C4-2B (cell line): Measurements from ENCODE around the gene PGRMC2.

Source experiments
- ZFX ChIP-seq: fragments of 450-650 bp; IDR thresholded peaks from 2 replicates; pipeline ENCODE4 v1.6.1; 2017
- TF ChIP-seq, protein P1 (sequence below): fragments of 450-650 bp; conservative IDR thresholded peaks from 2 replicates; pipeline ENCODE4 v1.5.1; 2017; ENCODE audit warnings: mild to moderate bottlenecking

DNA sequence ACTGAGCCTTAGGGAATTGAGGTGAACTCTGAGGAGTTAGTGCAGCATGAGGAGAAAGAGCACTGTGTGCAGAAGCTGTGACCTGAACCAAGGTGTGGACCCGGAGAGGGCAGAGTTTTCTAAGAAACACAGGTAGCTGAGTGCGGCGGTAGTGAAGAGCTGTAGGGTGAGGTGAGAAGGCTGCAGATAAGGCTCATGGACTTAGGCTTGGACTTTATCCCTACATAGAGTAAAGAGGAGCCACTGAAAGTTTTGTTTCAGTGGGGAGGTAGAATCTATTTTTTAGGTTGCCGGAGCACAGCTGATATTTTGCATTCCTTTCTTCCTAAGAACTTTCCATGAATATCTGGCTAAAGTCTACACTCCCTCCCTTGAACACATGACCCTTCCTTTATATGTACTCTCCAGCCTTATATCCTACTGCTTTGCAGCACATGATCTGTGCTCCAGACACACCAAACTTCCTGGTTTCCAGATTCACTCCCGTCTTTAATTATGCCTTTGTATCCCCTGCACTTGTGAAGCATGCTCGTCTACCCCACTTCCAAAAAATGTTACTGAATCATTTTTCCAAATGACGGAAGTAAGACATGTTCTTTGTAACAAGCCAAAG, 10.6 kb upstream of the PGRMC2 start:
- no peak for TF ChIP-seq ZFX
- TF ChIP-seq, protein P1, sequence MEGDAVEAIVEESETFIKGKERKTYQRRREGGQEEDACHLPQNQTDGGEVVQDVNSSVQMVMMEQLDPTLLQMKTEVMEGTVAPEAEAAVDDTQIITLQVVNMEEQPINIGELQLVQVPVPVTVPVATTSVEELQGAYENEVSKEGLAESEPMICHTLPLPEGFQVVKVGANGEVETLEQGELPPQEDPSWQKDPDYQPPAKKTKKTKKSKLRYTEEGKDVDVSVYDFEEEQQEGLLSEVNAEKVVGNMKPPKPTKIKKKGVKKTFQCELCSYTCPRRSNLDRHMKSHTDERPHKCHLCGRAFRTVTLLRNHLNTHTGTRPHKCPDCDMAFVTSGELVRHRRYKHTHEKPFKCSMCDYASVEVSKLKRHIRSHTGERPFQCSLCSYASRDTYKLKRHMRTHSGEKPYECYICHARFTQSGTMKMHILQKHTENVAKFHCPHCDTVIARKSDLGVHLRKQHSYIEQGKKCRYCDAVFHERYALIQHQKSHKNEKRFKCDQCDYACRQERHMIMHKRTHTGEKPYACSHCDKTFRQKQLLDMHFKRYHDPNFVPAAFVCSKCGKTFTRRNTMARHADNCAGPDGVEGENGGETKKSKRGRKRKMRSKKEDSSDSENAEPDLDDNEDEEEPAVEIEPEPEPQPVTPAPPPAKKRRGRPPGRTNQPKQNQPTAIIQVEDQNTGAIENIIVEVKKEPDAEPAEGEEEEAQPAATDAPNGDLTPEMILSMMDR: no peak
